K562 (cell line): Measurements from ENCODE around the gene CLIC2. TPM values are rescaled to one million over a fixed set of nuclear protein-coding genes. Genes with fewer than 3 reads are reported as not detected.

Source experiments
- ADNP ChIP-seq: fragments of 200-800 bp; sonication (Bioruptor generic); IDR thresholded peaks from 2 replicates; pipeline ENCODE4 v1.6.1; 2016; ENCODE audit warnings: missing genetic modification characterization, missing compliant biosample characterization
- C11orf30 ChIP-seq: fragments of 450-650 bp; IDR thresholded peaks from 2 replicates; pipeline ENCODE4 v1.6.1; 2016; ENCODE audit warnings: low read depth, mild to moderate bottlenecking
- EP300 ChIP-seq: IDR thresholded peaks from 2 replicates; pipeline ENCODE4 v1.6.1; 2012; ENCODE audit warnings: low read length, improper control_type of control experiment
- EP400 ChIP-seq: fragments of 450-650 bp; IDR thresholded peaks from 2 replicates; pipeline ENCODE4 v1.6.1; 2017; ENCODE audit warnings: antibody characterized with exemption, mild to moderate bottlenecking, moderate library complexity
- EWSR1 ChIP-seq: fragments of 450-650 bp; IDR thresholded peaks from 2 replicates; pipeline ENCODE4 v1.6.1; 2018; ENCODE audit warnings: borderline replicate concordance, mild to moderate bottlenecking, low read depth, moderate library complexity; ENCODE audit not compliant: partially characterized antibody
- GABPB2 ChIP-seq: fragments of 250-450 bp; sonication (Bioruptor Pico); conservative IDR thresholded peaks from 2 replicates; pipeline ENCODE4 v1.5.1; 2021; ENCODE audit warnings: mild to moderate bottlenecking
- KDM1A ChIP-seq, 2 experiments: fragments of 450-650 bp; IDR thresholded peaks; 2 replicates each; pipeline ENCODE4 v1.6.1; 2016; ENCODE audit warnings: mild to moderate bottlenecking in 2 of 2
- MAFG ChIP-seq: fragments of 450-650 bp; conservative IDR thresholded peaks from 2 replicates; pipeline ENCODE4 v1.6.1; 2016; ENCODE audit warnings: missing genetic modification characterization, missing compliant biosample characterization
- MAFK ChIP-seq: IDR thresholded peaks from 2 replicates; pipeline ENCODE4 v1.6.1; 2011; ENCODE audit warnings: low read length, improper control_type of control experiment
- MCM7 ChIP-seq, 2 experiments: fragments of 450-650 bp; IDR thresholded peaks; 2 replicates each; pipeline ENCODE4 v1.6.1; 2016 to 2018
- MEF2A ChIP-seq: IDR thresholded peaks from 2 replicates; pipeline ENCODE4 v1.6.1; 2011; ENCODE audit warnings: low read depth, mild to moderate bottlenecking, low read length, moderate library complexity; ENCODE audit not compliant: control insufficient read depth
- POLR3A ChIP-seq: IDR thresholded peaks from 2 replicates; pipeline ENCODE4 v1.6.1; 2011; ENCODE audit warnings: borderline replicate concordance, mild to moderate bottlenecking, moderate library complexity; ENCODE audit not compliant: insufficient read length, insufficient read depth; ENCODE audit errors: extremely low read depth
- REST ChIP-seq, 2 experiments: fragments of 450-650 bp; formaldehyde crosslinking in 1 of 2; IDR thresholded peaks; 2 replicates each; pipeline versions ENCODE4 v1.4.0 to v1.6.1; 2014 to 2020; ENCODE audit warnings: mild to moderate bottlenecking in 2 of 2, borderline replicate concordance in 1 of 2, low read depth in 1 of 2
- TRIM28 ChIP-seq: fragments of 450-650 bp; IDR thresholded peaks from 2 replicates; pipeline ENCODE4 v1.6.1; 2017
- WHSC1 ChIP-seq: IDR thresholded peaks from one replicate; pipeline ENCODE4 v1.6.1; 2012; ENCODE audit warnings: low read length, control low read depth, inconsistent platforms
- ZNF316 ChIP-seq: fragments of 450-650 bp; IDR thresholded peaks from 2 replicates; pipeline ENCODE4 v1.6.1; 2016
- ZNF639 ChIP-seq, 2 experiments: fragments of 200-800 bp in 1 of 2; sonication (Bioruptor generic) in 1 of 2; sonication (generic) in 1 of 2; formaldehyde crosslinking in 1 of 2; IDR thresholded peaks in 1 of 2; conservative IDR thresholded peaks in 1 of 2; 2 replicates each; pipeline versions ENCODE4 v1.5.0 to v1.6.1; 2016 to 2020; ENCODE audit warnings: missing compliant biosample characterization in 1 of 2, missing genetic modification characterization in 1 of 2, missing genetic modification reagents in 1 of 2
- ZNF79 ChIP-seq: fragments of 250-450 bp; sonication (Bioruptor Pico); IDR thresholded peaks from 2 replicates; pipeline ENCODE4 v1.4.0; 2020; ENCODE audit warnings: low read depth, mild to moderate bottlenecking, moderate library complexity
- polyA plus RNA-seq, 8 experiments: library from polyadenylated mRNA; depleted of rRNA in 4 of 8; stranded (reverse) in 5 of 8; unstranded in 3 of 8; fragments of >200 nt; fragmentation: Nextera tagmentation in 2 of 8; fragmentation: Illumina TruSeq in 1 of 8; extraction: Ambion mirVana in 2 of 8; extraction: Trizol in 1 of 8; gene quantifications; 2 replicates each; pipeline versions ENCODE4 v1.2.1 to v1.2.3, GENCODE V29; 2011 to 2014; ENCODE audit warnings: inconsistent platforms in 1 of 8, missing spikeins in 1 of 8
- total RNA-seq, 7 experiments: library from RNA; depleted of rRNA in 6 of 7; stranded (reverse); fragments of >200 nt in 6 of 7; fragmentation: Illumina TruSeq in 2 of 7; extraction: Trizol in 2 of 7; gene quantifications; 2 replicates each; pipeline versions ENCODE4 v1.2.1 to v1.2.3, GENCODE V29; 2011 to 2021; ENCODE audit warnings: low replicate concordance in 1 of 7
- TF ChIP-seq, protein P1 (sequence below): fragments of 450-650 bp; IDR thresholded peaks from 2 replicates; pipeline ENCODE4 v1.6.1; 2016; ENCODE audit warnings: missing biosample characterization, missing genetic modification characterization

The CLIC2 gene
- total and polyA plus RNA-seq, 9 of the 15 experiments (the other 6 are each of a cell fraction or from before 2014, with no cell fraction given): 37.0 to 83.7 (median 74.7) TPM

- TF ChIP-seq ZNF639 (CRISPR knock-in tag; conservative IDR thresholded peaks at IDR 0.05 in 1 of 2, IDR thresholded peaks at IDR 0.05 in 1 of 2): no peak
- TF ChIP-seq REST (IDR thresholded peaks at IDR 0.05; ENCODE audit: borderline replicate concordance): no peak
- no peak for TF ChIP-seq REST (CRISPR knock-in tag; IDR thresholded peaks at IDR 0.05; ENCODE audit: low read depth)
- no peak for TF ChIP-seq KDM1A (IDR thresholded peaks at IDR 0.05)
- TF ChIP-seq EP400: no peak
- TF ChIP-seq ZNF79 (CRISPR knock-in tag): no peak
- TF ChIP-seq MAFK: peak; percentile 32; the same call in 1 of the 2 replicates
- peak; percentile 90 for TF ChIP-seq ZNF316
- no peak for TF ChIP-seq EP300
- TF ChIP-seq ADNP (tag): no peak
- TF ChIP-seq, protein P1, sequence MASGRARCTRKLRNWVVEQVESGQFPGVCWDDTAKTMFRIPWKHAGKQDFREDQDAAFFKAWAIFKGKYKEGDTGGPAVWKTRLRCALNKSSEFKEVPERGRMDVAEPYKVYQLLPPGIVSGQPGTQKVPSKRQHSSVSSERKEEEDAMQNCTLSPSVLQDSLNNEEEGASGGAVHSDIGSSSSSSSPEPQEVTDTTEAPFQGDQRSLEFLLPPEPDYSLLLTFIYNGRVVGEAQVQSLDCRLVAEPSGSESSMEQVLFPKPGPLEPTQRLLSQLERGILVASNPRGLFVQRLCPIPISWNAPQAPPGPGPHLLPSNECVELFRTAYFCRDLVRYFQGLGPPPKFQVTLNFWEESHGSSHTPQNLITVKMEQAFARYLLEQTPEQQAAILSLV: no peak
- TF ChIP-seq POLR3A: no peak
- TF ChIP-seq MEF2A: no peak
- TF ChIP-seq TRIM28: peak; percentile 86
- TF ChIP-seq MCM7 (IDR thresholded peaks at IDR 0.05): no peak
- TF ChIP-seq WHSC1: no peak
- TF ChIP-seq EWSR1: no peak
- TF ChIP-seq C11orf30: peak; percentile 66
- TF ChIP-seq GABPB2 (CRISPR knock-in tag): no peak
- 0 out of 2 replicates have a peak, but pooled peaks have one; percentile 34 for TF ChIP-seq MAFG
These were observed 63.4 kb downstream of the CLIC2 start (continued) for GRCh38 chrX:155270969-155271368.
